HG02870 (cell line): ENCODE results near the gene LOX.
A peak's percentile ranks its signal among the peaks of the same experiment; 100 is the strongest.
"Not testable (repeated sequence)": the region's sequence is repeated elsewhere in the genome, so short reads cannot be mapped to it uniquely, and the experiment has no call there.

Source experiments
- ATAC-seq: cut with Tn5 transposase; IDR thresholded peaks from one replicate; pipeline ENCODE4 v1.9.1; 2021; ENCODE audit warnings: mild to moderate bottlenecking, moderate library complexity; ENCODE audit not compliant: unreplicated experiment

Gene LOX

GRCh38 chr5:122099060-122099790 lies 21.2 kb upstream of the LOX start:
- ATAC-seq: no peak

- ATAC-seq: no peak
Observed at GRCh38 chr5:122097391-122097790, 19.3 kb upstream of the LOX start.

GRCh38 chr5:122095158-122095557 lies 17.1 kb upstream of the LOX start:
- no peak for ATAC-seq

- not testable (repeated sequence) for ATAC-seq
Observed at GRCh38 chr5:122094251-122094650, 16.2 kb upstream of the LOX start.

GRCh38 chr5:122093415-122094180 lies 15.5 kb upstream of the LOX start:
- ATAC-seq: no peak

GRCh38 chr5:122091936-122092600 lies 14.0 kb upstream of the LOX start:
- ATAC-seq: no peak

- no peak for ATAC-seq
Observed at GRCh38 chr5:122089096-122090013, 11.3 kb upstream of the LOX start.

GRCh38 chr5:122085041-122085440 lies 7.0 kb upstream of the LOX start:
- no peak for ATAC-seq

GRCh38 chr5:122083535-122083934 lies 5.5 kb upstream of the LOX start:
- ATAC-seq: peak; percentile 52

GRCh38 chr5:122081541-122081940 lies 3.5 kb upstream of the LOX start:
- ATAC-seq: no peak

GRCh38 chr5:122077366-122078115 lies 518 bp downstream of the LOX start:
- no peak for ATAC-seq

- peak; percentile 55 for ATAC-seq
Observed at GRCh38 chr5:122076669-122077365, 1.2 kb downstream of the LOX start.

GRCh38 chr5:122076050-122076461 lies 2.0 kb downstream of the LOX start:
- no peak for ATAC-seq

- no peak for ATAC-seq
Observed at GRCh38 chr5:122073864-122074263, 4.2 kb downstream of the LOX start.

- ATAC-seq: no peak
Observed at GRCh38 chr5:122073018-122073417, 5.0 kb downstream of the LOX start.

- ATAC-seq: no peak
Observed at GRCh38 chr5:122067390-122067789, 10.7 kb downstream of the LOX start.

GRCh38 chr5:122064992-122065391 lies 13.1 kb downstream of the LOX start:
- ATAC-seq: no peak

- ATAC-seq: no peak
Observed at GRCh38 chr5:122063836-122064235, 14.2 kb downstream of the LOX start.

GRCh38 chr5:122062205-122062604 lies 15.9 kb downstream of the LOX start:
- no peak for ATAC-seq
